Measurements from ENCODE around the gene TTC23L.

- TF ChIP-seq CTCF (IDR thresholded peaks at IDR 0.05) = no peak
- TF ChIP-seq ZMAT4 (CRISPR knock-in tag; IDR thresholded peaks at IDR 0.05) = no peak
- no peak for TF ChIP-seq JUN (CRISPR knock-in tag; IDR thresholded peaks at IDR 0.05)
- no peak for TF ChIP-seq PRRX2 (CRISPR knock-in tag; IDR thresholded peaks at IDR 0.05)
- TF ChIP-seq, protein P1, sequence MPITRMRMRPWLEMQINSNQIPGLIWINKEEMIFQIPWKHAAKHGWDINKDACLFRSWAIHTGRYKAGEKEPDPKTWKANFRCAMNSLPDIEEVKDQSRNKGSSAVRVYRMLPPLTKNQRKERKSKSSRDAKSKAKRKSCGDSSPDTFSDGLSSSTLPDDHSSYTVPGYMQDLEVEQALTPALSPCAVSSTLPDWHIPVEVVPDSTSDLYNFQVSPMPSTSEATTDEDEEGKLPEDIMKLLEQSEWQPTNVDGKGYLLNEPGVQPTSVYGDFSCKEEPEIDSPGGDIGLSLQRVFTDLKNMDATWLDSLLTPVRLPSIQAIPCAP (CRISPR knock-in tag; IDR thresholded peaks at IDR 0.05) = no peak
- TF ChIP-seq SMAD3 (CRISPR knock-in tag; IDR thresholded peaks at IDR 0.05; ENCODE audit: borderline replicate concordance) = no peak
- TF ChIP-seq RORB (CRISPR knock-in tag; IDR thresholded peaks at IDR 0.05) = no peak
- TF ChIP-seq ATF1 (CRISPR knock-in tag; IDR thresholded peaks at IDR 0.05) = no peak
These were observed 75.7 kb downstream of the TTC23L start for GRCh38 chr5:34914671-34915138.
